ENCODE measurements around the gene IER3IP1.

DNA sequence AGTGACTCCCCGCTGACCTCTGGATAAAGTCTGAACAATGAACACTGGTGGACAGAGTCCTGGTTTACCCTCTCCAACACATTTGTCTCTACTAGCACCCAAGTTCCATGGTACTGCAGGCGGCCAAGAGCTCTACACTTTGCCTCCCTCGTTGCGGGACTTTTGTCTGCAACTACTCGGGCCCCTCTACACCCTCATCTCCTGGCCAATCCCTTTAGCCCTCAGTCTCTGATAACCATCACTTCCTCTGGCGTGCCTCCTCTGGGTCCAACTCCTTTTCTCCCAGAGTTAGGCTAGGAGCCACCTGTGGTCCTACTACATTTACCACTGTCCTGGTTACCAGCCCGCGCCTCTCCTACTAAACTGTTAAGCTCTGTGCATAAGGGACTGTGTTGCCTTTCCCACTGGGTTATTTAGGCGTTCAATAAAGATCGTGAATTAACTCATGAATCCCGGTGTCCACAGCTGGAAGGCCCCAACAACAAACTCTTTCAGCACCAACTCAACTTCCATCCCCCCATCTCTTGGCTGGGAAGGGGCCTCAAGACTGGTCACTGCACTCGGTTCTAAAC is 26.6 kb downstream of the IER3IP1 start:
- TF ChIP-seq, protein P1, sequence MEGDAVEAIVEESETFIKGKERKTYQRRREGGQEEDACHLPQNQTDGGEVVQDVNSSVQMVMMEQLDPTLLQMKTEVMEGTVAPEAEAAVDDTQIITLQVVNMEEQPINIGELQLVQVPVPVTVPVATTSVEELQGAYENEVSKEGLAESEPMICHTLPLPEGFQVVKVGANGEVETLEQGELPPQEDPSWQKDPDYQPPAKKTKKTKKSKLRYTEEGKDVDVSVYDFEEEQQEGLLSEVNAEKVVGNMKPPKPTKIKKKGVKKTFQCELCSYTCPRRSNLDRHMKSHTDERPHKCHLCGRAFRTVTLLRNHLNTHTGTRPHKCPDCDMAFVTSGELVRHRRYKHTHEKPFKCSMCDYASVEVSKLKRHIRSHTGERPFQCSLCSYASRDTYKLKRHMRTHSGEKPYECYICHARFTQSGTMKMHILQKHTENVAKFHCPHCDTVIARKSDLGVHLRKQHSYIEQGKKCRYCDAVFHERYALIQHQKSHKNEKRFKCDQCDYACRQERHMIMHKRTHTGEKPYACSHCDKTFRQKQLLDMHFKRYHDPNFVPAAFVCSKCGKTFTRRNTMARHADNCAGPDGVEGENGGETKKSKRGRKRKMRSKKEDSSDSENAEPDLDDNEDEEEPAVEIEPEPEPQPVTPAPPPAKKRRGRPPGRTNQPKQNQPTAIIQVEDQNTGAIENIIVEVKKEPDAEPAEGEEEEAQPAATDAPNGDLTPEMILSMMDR (IDR thresholded peaks at IDR 0.05; ENCODE audit: insufficient read depth, low read length, poor library complexity, severe bottlenecking), result no peak
- TF ChIP-seq EZH2phosphoT487 (conservative IDR thresholded peaks at IDR 0.05; ENCODE audit: low read length), result no peak
